ENCODE measurements around the gene SLC52A3. TPM values are rescaled to one million over a fixed set of nuclear protein-coding genes. Genes with fewer than 3 reads are reported as not detected.

Gene SLC52A3
- total and polyA plus RNA-seq, 2 of the 13 experiments (the other 11 are each of a cell fraction or from before 2014, with no cell fraction given) = 0.03 TPM; not detected in 1

GRCh38 chr20:728256-728944 is 39.9 kb downstream of the SLC52A3 start (continued):
- TF ChIP-seq PHF5A (CRISPR knock-in tag; IDR thresholded peaks at IDR 0.05; ENCODE audit: low read depth, unreplicated experiment) (no peak), GPBP1L1 (CRISPR knock-in tag; IDR thresholded peaks at IDR 0.05) (no peak), NPAS2 (CRISPR knock-in tag; IDR thresholded peaks at IDR 0.05; ENCODE audit: borderline replicate concordance) (no peak), YY1 (IDR thresholded peaks at IDR 0.05; ENCODE audit: insufficient read depth, insufficient replicate concordance, low read depth, low read length) (peak; percentile 44), PRPF4 (IDR thresholded peaks at IDR 0.05; ENCODE audit: low read depth, low read length, poor library complexity, severe bottlenecking) (no peak), SNAI1 (CRISPR knock-in tag; IDR thresholded peaks at IDR 0.05; ENCODE audit: borderline replicate concordance) (no peak), MLLT10 (CRISPR knock-in tag; IDR thresholded peaks at IDR 0.05) (no peak), ZNF552 (CRISPR knock-in tag; IDR thresholded peaks at IDR 0.05; ENCODE audit: borderline replicate concordance) (no peak), ZNF709 (CRISPR knock-in tag; IDR thresholded peaks at IDR 0.05) (0 out of 2 replicates have a peak, but pooled peaks have one; percentile 52), TCF7L2 (IDR thresholded peaks at IDR 0.05; ENCODE audit: low read depth, low read length) (no peak), ZBTB33 (CRISPR knock-in tag; IDR thresholded peaks at IDR 0.05) (peak; percentile 27; the same call in 1 of the 2 replicates), RFX1 (IDR thresholded peaks at IDR 0.05) (no peak), MBNL3 (CRISPR knock-in tag; conservative IDR thresholded peaks at IDR 0.05) (no peak), HDAC1 (CRISPR knock-in tag; IDR thresholded peaks at IDR 0.05) (no peak; the same call in 1 of the 2 replicates), ZNF205 (CRISPR knock-in tag; IDR thresholded peaks at IDR 0.05) (peak; percentile 81; the same call in 1 of the 2 replicates), NFKBIZ (CRISPR knock-in tag; IDR thresholded peaks at IDR 0.05) (0 out of 2 replicates have a peak, but pooled peaks have one; percentile 52), TFDP1 (CRISPR knock-in tag; IDR thresholded peaks at IDR 0.05; ENCODE audit: borderline replicate concordance) (no peak; the same call in 1 of the 2 replicates), FOXM1 (CRISPR knock-in tag; IDR thresholded peaks at IDR 0.05) (no peak), TFAP4 (IDR thresholded peaks at IDR 0.05; ENCODE audit: borderline replicate concordance, low read depth) (no peak), KDM6A (CRISPR knock-in tag; IDR thresholded peaks at IDR 0.05; ENCODE audit: low read depth) (no peak), KAT8 (CRISPR knock-in tag; IDR thresholded peaks at IDR 0.05) (no peak), ATAD3A (CRISPR knock-in tag; IDR thresholded peaks at IDR 0.05) (no peak), E2F1 (CRISPR knock-in tag; IDR thresholded peaks at IDR 0.05) (no peak), YEATS4 (CRISPR knock-in tag; IDR thresholded peaks at IDR 0.05; ENCODE audit: borderline replicate concordance) (no peak), ZNF224 (CRISPR knock-in tag; IDR thresholded peaks at IDR 0.05) (no peak), JUN (CRISPR knock-in tag; IDR thresholded peaks at IDR 0.05) (no peak)
